SW 1271 (cell line): ENCODE data around the gene LMF1.
"Not testable (repeated sequence)": the region's sequence is repeated elsewhere in the genome, so short reads cannot be mapped to it uniquely, and the experiment has no call there.

Experiments
- DNase-seq, 2 experiments: peaks; one replicate each; lab custom pipeline; 2025; lab: John Stamatoyannopoulos, UW

LMF1 gene

GRCh38 chr16:850668-851067 lies 120.1 kb downstream of the LMF1 start:
- no peak for DNase-seq

DNA sequence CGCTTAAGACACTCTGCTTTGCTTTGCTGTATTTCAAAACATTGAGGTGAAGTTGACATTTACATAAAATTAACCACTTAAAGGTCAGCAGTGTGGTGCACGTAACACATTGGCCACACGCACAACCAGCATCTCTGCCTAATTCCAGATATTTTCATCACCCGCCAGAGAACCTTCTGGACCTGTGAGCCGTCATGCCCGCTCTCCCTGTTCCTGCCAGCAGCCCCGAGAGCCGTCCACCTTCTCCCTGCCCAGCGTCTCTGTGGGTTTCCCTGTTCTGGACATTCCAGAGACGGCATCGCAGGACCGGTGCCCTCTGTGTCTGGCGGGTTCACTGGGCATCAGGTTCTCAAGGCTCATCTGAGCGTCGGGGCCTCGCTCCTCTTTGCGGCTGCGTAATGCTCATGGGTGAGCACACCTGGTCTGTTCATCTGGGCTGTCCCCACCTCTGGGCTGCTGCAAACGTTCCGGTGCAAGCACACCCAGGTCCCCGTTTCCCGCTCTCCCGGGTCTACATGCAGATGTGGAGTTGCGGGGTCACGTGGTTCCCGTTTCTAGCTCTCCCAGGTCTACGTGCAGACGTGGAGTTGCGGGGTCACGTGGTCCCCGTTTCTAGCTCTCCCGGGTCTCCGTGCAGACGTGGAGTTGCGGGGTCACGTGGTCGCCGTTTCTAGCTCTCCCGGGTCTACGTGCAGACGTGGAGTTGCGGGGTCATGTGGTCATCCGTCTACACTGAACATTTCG lies 122.1 kb downstream of the LMF1 start:
- no peak for DNase-seq

DNA sequence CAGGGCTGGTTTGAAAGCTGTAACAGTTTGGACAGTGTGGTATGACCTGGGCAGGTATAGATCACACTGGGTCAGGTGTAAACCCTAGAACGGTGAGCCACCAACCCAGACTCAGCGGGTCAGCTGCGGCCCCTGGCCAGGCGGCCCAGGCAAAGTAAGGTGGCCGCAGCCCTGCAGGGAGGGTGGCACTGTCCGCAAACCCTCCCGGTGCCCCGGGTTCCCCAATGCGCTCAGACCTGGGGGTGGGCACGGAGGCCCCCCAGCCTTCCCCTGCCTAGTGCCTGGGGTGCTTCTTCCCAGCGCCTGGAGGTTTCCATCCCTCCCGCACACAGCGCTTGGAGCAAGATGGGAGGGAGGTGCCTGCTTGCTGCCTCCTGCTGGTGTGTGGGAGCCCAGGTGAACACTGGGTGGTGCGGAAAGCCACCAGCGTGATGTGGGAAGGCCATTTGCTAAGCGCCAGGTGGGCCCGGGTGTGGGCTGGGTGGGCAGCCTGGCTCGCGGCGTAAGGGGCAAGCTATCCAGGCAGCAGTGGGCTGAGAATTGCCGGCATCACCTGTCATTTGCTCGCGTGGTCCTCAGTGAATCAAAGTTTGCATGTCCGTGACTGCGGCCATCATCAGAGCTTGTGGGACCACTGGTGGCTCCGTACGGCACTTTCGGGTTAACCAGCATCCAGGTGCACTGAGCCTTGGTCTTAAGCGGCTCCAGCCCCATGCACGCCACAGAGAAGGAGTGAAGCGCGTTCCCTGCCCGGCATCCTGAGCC lies 122.9 kb downstream of the LMF1 start:
- no peak for DNase-seq

- no peak for DNase-seq
These were observed 123.6 kb downstream of the LMF1 start for GRCh38 chr16:847151-847550.

DNA sequence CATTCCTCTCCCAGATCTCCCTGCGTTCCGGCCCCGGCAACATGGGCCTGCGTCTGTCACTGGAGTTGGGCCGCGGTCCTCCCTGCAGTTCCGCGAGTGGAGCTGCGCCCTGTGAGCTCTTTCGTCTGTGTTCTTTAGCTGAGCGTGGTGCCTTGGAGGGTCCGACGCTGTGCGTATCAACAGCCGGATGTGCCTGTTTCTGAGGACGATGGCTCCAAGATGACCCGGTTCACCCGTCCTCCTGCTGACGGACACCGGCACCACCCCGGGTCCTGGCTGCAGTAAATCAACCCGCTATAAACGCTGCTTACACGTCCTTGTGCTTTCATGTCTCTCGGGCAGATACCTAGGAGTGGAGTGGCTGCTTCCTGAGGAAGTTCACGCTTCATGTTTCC lies 125.4 kb downstream of the LMF1 start:
- DNase-seq, result no peak

- no peak for DNase-seq
These were observed 126.0 kb downstream of the LMF1 start for GRCh38 chr16:844638-845350.

DNA sequence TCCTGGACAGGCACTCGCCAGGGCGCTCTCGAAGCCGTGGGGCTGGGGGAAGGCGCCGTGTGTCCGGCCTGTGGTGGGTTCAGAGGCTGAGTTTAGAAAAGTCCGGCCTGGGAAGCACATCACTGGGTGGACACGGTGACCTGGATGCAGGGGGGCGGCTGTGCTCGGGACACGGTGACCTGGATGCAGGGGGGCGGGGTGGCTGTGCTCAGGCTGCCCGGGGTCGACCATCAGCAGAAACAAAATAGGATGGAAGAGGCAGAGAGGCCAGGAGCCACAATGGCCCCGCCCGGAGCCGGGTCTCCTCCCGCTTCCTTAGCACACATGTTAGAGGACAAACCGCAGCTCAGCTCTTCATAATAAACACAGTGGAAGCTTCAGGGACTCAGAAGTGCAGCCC lies 127.0 kb downstream of the LMF1 start:
- DNase-seq, result no peak

- no peak for DNase-seq
These were observed 127.8 kb downstream of the LMF1 start for GRCh38 chr16:842711-843560.

DNA sequence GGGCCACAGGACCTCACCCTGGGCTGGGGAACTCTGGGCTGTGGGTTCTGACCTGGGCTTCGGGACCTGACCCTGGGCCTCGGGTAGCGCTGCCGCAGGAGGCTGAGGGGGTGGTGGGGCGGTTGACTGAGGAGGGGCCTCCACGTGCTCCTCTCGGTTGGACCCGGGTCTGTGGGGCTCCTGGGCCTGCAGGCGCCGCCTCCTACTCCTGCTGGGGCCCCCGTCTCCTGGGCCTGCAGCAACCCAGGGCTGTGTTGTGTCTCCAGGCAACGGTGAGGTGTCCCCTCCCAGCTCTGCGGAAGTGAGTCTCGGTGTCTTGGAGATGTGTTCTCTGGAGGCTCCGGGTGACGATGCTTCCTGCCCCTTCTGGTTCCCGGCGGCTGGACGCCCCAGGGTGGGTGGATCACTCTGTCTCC lies 128.7 kb downstream of the LMF1 start:
- no peak for DNase-seq

GRCh38 chr16:841455-842060 lies 129.2 kb downstream of the LMF1 start:
- DNase-seq, result no peak

DNA sequence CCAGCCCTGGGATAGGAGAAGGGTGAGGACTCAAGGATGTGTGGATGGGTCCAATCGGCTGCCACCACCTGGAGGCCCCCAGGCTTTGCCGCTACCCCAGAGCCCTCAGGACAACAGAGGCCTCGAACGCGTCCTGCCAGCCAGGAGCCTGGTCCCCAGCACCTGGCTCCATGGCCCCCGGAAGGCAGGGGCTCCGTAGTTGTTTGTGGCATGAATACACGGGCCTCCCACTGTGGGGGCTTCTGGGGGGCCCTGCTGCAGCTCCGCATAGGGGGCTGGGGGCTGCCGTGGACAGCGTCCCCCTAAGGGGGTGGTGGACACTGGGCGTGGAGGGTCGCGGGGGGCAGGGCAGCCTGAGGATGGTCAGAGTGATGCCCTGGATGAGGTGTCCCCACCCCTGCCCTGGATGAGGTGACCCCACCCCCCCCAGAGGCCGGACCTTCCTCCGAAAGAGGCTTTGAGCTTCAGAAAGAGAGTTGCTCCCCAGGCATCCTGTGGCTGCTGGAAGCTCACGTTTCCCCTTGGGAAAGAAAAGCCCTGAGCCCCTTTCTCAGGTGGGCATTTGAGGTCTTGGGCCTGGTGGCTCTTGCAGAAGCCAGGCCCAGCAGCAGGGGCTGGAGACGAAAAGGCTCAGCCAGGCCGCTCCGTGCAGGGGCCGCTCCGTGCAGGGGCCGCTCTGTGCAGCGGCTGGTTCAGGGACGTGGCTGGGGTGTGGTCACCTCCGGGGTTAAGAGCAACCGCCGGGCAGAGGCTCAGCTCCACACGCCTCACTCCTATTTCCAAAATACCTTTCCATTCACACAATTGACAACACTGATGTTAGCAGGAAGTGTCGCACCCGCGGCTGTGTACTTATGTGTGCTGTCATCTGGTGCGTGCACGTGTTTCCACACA lies 130.0 kb downstream of the LMF1 start:
- no peak for DNase-seq

DNA sequence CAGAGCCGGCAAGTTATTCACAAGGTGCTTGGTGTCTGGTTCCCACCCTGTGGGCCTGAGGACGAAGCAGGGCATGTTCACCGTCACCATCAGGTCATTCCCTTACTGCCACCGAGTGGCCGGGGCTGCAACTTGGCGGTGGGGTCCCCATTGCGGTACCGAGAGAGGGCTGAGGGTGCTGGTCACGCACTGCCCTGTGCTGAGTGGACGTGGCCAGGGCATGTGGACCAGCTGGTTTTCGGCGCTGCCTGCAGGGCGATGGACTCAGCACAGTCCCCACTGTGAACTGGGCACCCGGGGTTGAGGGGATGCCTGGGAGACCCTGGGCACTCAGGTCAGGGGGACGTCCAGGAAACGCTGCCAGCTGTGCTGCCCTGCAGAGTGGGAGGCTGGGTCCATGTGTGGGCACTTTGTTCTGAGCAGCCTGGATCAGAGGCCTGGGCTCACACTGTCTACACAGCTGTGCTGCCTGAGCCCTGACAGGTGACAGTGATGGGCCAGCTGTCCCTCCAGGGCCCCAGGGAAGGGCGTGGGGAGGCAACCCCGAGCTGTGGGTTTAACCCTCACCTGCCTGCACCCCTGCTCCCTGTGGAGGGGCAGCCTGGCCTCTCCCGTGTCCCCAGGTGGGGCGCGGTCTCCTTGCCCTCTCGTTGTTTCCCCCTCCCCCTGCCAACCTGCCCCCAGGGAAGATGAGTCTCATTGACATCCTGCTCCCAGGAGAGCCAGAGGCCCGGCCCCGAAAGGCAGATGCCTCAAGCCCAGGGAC lies 131.0 kb downstream of the LMF1 start:
- DNase-seq, result no peak

GRCh38 chr16:838741-839140 lies 132.0 kb downstream of the LMF1 start:
- no peak for DNase-seq

DNA sequence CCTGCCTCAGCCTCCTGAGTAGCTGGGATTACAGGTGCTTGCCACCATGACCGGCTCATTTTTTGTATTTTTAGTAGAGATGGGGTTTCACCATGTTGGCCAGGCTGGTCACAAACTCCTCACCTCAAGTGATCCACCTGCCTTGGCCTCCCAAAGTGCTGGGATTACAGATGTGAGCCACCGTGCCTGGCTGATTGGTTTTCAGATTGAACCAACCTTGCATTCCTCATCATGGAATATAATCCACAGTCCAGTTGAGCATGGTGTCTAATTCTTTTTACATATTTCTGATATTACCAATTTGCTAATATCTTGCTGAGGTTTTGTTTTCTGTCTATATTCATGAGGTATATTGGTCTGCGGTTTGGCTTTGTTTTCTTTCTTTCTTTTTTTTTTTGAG lies 134.0 kb downstream of the LMF1 start:
- not testable (repeated sequence) for DNase-seq

DNA sequence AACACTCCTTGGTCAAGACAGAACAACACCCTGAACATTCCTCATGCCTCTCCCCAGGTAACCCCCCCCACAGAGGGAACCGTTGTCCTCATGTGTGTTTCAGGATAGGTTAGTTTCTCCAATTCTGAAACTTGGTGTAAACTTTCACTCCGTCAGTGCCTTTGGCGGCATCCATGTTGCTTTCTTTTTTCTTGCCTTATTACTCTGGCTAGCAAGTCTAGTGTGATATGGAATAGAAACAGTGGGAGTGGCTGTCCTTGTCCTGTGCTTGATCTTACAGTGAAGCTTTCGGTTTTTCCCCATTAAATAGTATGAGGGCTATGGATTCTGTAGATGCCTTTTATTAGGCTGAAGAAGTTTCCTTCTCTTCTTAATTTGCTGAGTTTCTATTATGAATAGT lies 134.6 kb downstream of the LMF1 start:
- no peak for DNase-seq

- no peak for DNase-seq
These were observed 135.4 kb downstream of the LMF1 start for GRCh38 chr16:835373-835772.

DNA sequence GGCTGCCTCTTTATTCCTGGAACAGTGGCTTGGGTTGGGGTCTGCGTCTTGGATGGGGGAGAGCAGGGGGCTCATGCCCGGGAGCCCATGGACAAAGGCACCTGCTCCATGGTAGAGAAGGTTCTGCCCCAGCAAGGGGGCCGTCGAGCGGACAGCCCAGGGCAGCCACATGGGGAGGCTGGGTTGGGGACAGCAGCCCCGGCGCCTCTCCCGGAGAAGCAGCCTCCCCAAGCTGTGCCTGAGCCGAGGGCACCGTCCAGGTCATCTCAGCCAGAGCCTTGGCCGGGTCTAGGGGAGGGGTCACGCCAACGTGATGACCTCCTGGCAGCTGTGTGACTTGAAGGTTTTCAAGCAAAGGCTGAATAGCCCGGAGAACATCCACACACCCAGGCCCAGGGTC lies 137.4 kb downstream of the LMF1 start:
- no peak for DNase-seq

GRCh38 chr16:832652-833336 lies 138.0 kb downstream of the LMF1 start:
- DNase-seq, result no peak
